K562 (cell line): ENCODE results near the gene CDCA4. TPM values are rescaled to one million over a fixed set of nuclear protein-coding genes. Genes with fewer than 3 reads are reported as not detected.

ENCODE experiments used
- ATF3 ChIP-seq, 2 experiments: fragments of 450-650 bp in 1 of 2; sonication (generic) in 1 of 2; formaldehyde crosslinking in 1 of 2; IDR thresholded peaks in 1 of 2; conservative IDR thresholded peaks in 1 of 2; 2 replicates each; pipeline versions ENCODE4 v1.6.1 to v1.8.1; 2016 to 2023; ENCODE audit warnings: mild to moderate bottlenecking in 2 of 2, moderate library complexity in 2 of 2, inconsistent platforms in 1 of 2, missing genetic modification reagents in 1 of 2
- BRF1 ChIP-seq: IDR thresholded peaks from 3 replicates; pipeline ENCODE4 v1.6.1; 2011; ENCODE audit warnings: borderline replicate concordance, mild to moderate bottlenecking; ENCODE audit not compliant: insufficient read length; ENCODE audit errors: extremely low read depth
- CBX5 ChIP-seq: IDR thresholded peaks from 2 replicates; pipeline ENCODE4 v1.6.1; 2014; ENCODE audit warnings: low read depth, borderline replicate concordance
- DEAF1 ChIP-seq: fragments of 450-650 bp; formaldehyde crosslinking; IDR thresholded peaks from 2 replicates; pipeline ENCODE4 v1.4.0; 2020; ENCODE audit warnings: mild to moderate bottlenecking, moderate library complexity
- GABPB1 ChIP-seq: sonication (generic); formaldehyde crosslinking; IDR thresholded peaks from 2 replicates; pipeline ENCODE4 v1.8.0; 2022; ENCODE audit warnings: mild to moderate bottlenecking, missing genetic modification reagents
- IFI16 ChIP-seq: fragments of 250-450 bp; sonication (Bioruptor Pico); IDR thresholded peaks from 2 replicates; pipeline ENCODE4 v2.1.2; 2022; ENCODE audit warnings: mild to moderate bottlenecking, inconsistent platforms
- JUNB ChIP-seq: fragments of 450-650 bp; formaldehyde crosslinking; conservative IDR thresholded peaks from 2 replicates; pipeline ENCODE4 v1.4.0; 2020; ENCODE audit warnings: mild to moderate bottlenecking
- MECOM ChIP-seq: fragments of 250-450 bp; sonication (Bioruptor Pico); IDR thresholded peaks from 2 replicates; pipeline ENCODE4 v1.8.0; 2022; ENCODE audit warnings: inconsistent platforms
- NR2F6 ChIP-seq: fragments of 450-650 bp; formaldehyde crosslinking; IDR thresholded peaks from 2 replicates; pipeline ENCODE4 v1.4.0; 2020; ENCODE audit warnings: mild to moderate bottlenecking
- PURB ChIP-seq: sonication (generic); formaldehyde crosslinking; IDR thresholded peaks from 2 replicates; pipeline ENCODE4 v1.9.0; 2021; ENCODE audit warnings: low read depth, mild to moderate bottlenecking, missing genetic modification reagents
- RNF219 ChIP-seq: fragments of 250-450 bp; sonication (Bioruptor Pico); IDR thresholded peaks from 2 replicates; pipeline ENCODE4 v1.5.0; 2022; ENCODE audit warnings: mild to moderate bottlenecking
- VEZF1 ChIP-seq: fragments of 200-800 bp; sonication (Bioruptor generic); IDR thresholded peaks from 2 replicates; pipeline ENCODE4 v1.6.1; 2017; ENCODE audit warnings: missing genetic modification characterization, missing compliant biosample characterization
- ZBED1 ChIP-seq: IDR thresholded peaks from 2 replicates; pipeline ENCODE4 v1.6.1; 2014
- ZBTB17 ChIP-seq: fragments of 450-650 bp; formaldehyde crosslinking; IDR thresholded peaks from 2 replicates; pipeline ENCODE4 v1.4.0; 2020; ENCODE audit warnings: mild to moderate bottlenecking
- ZBTB49 ChIP-seq: sonication (generic); formaldehyde crosslinking; IDR thresholded peaks from 2 replicates; pipeline ENCODE4 v1.8.0; 2022; ENCODE audit warnings: missing genetic modification reagents, mild to moderate bottlenecking, borderline replicate concordance
- ZNF184 ChIP-seq: sonication (generic); formaldehyde crosslinking; IDR thresholded peaks from 2 replicates; pipeline ENCODE4 v1.5.0; 2020; ENCODE audit warnings: missing genetic modification reagents
- ZNF311 ChIP-seq: fragments of 250-450 bp; sonication (Bioruptor Pico); IDR thresholded peaks from 2 replicates; pipeline ENCODE4 v1.4.0; 2020; ENCODE audit warnings: mild to moderate bottlenecking, moderate library complexity
- ZNF583 ChIP-seq: fragments of 250-450 bp; sonication (Bioruptor Pico); IDR thresholded peaks from 2 replicates; pipeline ENCODE4 v1.4.0; 2020
- polyA plus RNA-seq, 8 experiments: library from polyadenylated mRNA; depleted of rRNA in 4 of 8; stranded (reverse) in 5 of 8; unstranded in 3 of 8; fragments of >200 nt; fragmentation: Nextera tagmentation in 2 of 8; fragmentation: Illumina TruSeq in 1 of 8; extraction: Ambion mirVana in 2 of 8; extraction: Trizol in 1 of 8; gene quantifications; 2 replicates each; pipeline versions ENCODE4 v1.2.1 to v1.2.3, GENCODE V29; 2011 to 2014; ENCODE audit warnings: inconsistent platforms in 1 of 8, missing spikeins in 1 of 8
- total RNA-seq, 7 experiments: library from RNA; depleted of rRNA in 6 of 7; stranded (reverse); fragments of >200 nt in 6 of 7; fragmentation: Illumina TruSeq in 2 of 7; extraction: Trizol in 2 of 7; gene quantifications; 2 replicates each; pipeline versions ENCODE4 v1.2.1 to v1.2.3, GENCODE V29; 2011 to 2021; ENCODE audit warnings: low replicate concordance in 1 of 7

CDCA4 gene
- total and polyA plus RNA-seq, 9 of the 15 experiments (the other 6 are each of a cell fraction or from before 2014, with no cell fraction given) = 6.6 to 44.2 (median 23.0) TPM

- TF ChIP-seq ZBTB49 (CRISPR knock-in tag) = no peak
- TF ChIP-seq IFI16 = no peak
- no peak for TF ChIP-seq CBX5
- no peak for TF ChIP-seq BRF1
- no peak for TF ChIP-seq DEAF1 (CRISPR knock-in tag)
- peak; percentile 32; the same call in 1 of the 2 replicates for TF ChIP-seq ATF3 (IDR thresholded peaks at IDR 0.05)
- TF ChIP-seq ATF3 (CRISPR knock-in tag; conservative IDR thresholded peaks at IDR 0.05) = no peak
- no peak for TF ChIP-seq JUNB
- no peak for TF ChIP-seq ZNF583 (CRISPR knock-in tag)
- TF ChIP-seq VEZF1 (CRISPR knock-in tag) = peak; percentile 82
- TF ChIP-seq ZNF311 (CRISPR knock-in tag) = no peak
- TF ChIP-seq PURB (CRISPR knock-in tag) = no peak
- TF ChIP-seq ZNF184 (CRISPR knock-in tag) = no peak
- TF ChIP-seq ZBTB17 (CRISPR knock-in tag) = peak; percentile 91
- TF ChIP-seq RNF219 (CRISPR knock-in tag) = no peak
- no peak for TF ChIP-seq GABPB1
- no peak for TF ChIP-seq NR2F6 (CRISPR knock-in tag)
- TF ChIP-seq MECOM = no peak
- no peak for TF ChIP-seq ZBED1
Observed at GRCh38 chr14:104970231-104971068, 50.4 kb downstream of the CDCA4 start (continued).
